HG03280 (cell line): Measurements from ENCODE around the gene NUMB.

ENCODE experiments used
- ATAC-seq: cut with Tn5 transposase; IDR thresholded peaks from one replicate; pipeline ENCODE4 v1.9.1; 2021; ENCODE audit warnings: mild to moderate bottlenecking, moderate library complexity; ENCODE audit not compliant: unreplicated experiment

NUMB gene

DNA sequence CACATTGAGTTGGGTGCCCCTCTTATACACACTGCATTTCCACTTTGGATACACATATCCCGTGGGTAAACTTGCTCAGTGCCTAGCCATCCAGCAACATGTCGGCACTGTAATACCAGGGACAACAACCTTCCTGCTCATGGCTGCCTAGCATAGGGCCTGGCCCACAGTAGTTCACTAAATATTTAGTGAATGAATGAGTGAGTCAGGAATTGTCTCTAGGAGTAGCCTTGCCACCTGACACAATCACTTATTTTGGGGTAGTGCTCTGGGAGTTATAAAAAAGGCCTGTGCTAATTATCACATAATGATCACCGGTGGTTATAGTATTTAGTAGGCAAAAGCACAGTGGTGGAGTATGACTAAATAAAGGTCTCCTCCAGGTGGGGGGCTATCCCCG is 8.5 kb upstream of the NUMB start:
- ATAC-seq: no peak

DNA sequence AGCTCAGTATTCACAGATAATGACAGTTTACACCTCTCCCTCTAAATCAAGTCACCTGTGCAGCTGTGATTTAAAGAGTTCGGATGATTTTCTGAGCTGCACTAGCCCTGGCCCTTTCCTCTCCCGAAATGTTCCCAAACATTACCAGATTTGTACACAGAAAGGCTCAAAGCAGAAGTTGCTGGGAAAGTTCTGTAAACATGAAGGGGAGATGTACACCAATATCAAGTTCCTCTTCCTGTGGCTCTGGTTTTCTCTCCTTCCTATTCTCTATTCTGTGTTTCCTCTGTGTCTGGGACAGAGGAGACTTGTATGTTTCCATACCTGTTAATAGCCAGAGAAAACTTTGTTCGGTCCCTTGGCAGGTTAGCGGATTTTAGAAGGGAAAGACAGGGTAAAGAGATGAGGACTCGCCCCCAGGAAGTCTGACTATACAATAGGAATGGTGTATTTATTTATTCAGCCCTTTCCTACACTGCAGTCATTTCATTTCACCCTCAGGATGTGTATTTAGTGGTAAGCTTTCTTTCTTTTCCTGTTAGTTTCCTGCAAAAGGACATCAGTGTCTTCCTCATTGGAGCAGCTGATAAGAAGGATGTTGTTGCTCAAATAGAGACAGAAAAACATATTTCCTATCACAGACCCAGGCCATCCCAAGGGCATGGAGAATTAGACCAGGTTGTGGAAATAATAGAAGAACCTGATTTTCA is 7.6 kb upstream of the NUMB start:
- ATAC-seq: no peak

DNA sequence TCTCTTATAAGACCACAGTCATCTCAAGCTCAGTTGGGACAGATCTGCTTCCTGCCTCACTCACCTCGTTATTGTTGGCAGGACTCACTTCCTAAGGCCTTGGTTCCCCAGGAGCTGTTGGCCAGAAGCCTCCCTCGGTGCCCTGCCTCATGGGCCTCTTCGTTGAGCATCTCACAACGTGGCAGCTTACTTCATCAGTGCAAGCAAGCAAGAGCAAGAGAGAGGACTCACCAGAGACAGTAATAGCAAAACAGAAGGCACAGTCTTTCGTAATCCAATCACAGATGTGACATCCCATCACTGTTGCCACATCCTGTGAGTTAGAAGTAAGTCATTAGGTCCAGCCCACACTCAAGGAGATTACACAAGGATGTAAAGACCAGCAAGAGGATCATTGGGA is 5.1 kb upstream of the NUMB start:
- no peak for ATAC-seq

GRCh38 chr14:73462815-73463214 is 4.5 kb upstream of the NUMB start:
- ATAC-seq: no peak

- ATAC-seq: no peak
These were observed 3.8 kb upstream of the NUMB start for GRCh38 chr14:73462048-73462715.

- ATAC-seq: no peak
These were observed 3.2 kb upstream of the NUMB start for GRCh38 chr14:73461478-73462047.

DNA sequence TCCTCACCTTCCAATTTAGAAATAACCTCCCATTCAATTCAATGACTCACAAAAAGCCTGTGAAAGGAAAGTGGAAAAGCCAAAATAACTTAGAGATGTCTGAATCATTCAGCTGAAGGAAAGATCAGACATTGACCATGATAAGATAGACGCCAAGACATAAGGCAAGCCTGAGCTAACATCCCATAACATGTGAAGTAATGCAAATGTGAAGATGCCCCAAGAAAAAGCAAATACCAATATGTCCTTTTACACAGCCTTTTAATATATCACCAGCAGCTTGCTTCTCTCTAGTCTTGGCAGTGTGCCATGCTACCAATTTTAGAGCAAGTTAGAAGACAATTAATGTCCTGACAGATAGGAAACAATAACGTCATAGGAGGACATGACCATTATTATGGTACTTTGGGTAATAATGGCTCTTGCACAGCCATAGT is 2.4 kb upstream of the NUMB start:
- ATAC-seq: no peak

- no peak for ATAC-seq
These were observed 1.6 kb upstream of the NUMB start for GRCh38 chr14:73459959-73460358.

GRCh38 chr14:73457924-73458182 is 493 bp downstream of the NUMB start:
- ATAC-seq: no peak

DNA sequence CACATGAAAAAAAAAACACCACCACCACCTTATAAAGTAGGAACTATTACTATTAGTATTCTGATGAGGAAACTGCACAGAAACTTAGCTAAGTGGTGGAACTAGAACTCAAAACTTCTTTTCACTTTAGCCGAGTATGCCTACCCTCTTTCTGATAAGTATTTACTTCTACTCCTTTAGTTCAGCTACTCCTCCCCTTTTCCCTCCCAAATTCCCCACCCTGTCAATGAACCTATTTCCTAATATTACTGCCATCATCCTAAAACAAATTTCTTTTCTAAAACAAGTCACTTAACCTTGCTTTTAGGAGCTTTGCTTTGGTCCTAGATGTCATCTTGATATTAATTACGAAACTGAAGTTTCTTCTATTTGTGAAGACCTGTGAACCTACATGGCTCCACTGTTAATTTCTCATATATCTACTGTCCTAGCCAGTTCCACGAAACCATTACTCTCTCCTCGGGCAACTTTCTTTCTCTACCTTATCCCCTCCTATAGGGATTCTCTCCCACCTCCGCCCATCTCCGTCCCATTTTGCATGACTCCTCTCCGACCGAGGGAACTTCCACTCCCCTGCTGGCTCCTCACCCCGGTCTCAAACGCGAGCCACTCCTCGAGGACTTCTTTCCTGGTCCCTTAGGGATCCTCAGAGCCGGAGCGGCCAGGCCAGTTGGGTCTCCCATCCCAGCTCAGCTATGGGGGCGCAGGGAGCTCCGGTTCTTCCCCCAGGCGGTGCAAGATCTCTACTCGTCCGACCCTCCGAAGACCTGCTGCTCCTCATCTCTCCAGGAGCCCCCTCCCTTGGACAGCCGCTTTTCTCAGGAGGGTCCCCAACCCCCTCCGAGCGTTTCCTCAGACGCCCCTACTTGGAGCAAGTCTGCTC is 1.1 kb downstream of the NUMB start:
- ATAC-seq: no peak

DNA sequence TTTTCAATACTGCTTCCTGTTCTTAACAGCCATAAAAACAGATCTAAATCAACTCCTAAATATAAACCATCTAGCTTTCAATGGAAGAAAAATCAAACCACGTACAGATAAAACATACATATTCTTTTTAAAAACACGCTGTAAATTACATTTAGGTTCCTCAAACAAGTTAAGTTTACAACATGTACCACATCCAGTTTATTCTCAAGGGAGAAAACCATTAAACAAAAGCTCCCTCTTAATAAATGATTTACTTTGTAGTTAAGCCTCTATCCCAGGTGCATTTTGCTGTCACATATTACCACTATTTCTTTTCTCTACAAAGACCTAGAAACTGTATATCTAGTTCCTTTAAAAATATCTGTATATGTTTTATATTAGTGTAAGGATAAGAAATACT is 3.1 kb downstream of the NUMB start:
- ATAC-seq: no peak

GRCh38 chr14:73452341-73453186 is 5.8 kb downstream of the NUMB start:
- ATAC-seq: no peak

DNA sequence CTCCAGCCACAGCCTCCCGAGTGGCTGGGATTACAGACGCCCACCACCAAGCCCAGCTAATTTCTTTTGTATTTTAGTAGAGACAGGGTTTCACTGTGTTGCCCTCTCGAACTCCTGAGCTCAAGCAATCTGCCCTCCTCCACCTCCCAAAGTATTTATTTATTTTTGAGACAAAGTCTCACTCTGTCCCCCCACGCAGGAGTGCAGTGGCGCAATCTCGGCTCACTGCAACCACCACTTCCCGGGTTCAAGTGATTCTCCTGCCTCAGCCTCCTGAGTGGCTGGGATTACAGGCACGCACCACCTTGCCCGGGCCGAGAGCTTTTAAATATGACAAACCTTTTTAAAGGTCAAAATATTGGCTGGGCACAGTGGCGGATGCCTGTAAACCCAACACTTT is 14.6 kb downstream of the NUMB start:
- no peak for ATAC-seq

DNA sequence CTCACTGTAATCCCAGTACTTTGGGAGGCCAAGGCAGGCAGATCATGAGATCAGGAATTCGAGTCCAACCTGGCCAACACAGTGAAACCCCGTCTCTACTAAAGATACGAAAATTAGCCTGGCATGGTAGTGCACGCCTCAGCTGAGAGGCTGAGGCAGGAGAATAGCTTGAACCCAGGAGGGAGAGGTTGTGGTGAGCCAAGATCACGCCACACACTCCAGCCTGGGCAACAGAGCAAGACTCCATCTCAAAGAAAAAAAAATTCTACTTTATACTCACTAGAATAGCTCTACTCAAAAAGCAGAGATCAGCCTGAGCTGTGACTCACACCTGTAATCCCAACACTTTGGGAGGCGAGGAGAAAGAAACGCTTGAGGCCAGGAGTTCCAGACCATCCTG is 17.1 kb downstream of the NUMB start:
- ATAC-seq: no peak

GRCh38 chr14:73438993-73439392 is 19.4 kb downstream of the NUMB start:
- ATAC-seq: no peak

DNA sequence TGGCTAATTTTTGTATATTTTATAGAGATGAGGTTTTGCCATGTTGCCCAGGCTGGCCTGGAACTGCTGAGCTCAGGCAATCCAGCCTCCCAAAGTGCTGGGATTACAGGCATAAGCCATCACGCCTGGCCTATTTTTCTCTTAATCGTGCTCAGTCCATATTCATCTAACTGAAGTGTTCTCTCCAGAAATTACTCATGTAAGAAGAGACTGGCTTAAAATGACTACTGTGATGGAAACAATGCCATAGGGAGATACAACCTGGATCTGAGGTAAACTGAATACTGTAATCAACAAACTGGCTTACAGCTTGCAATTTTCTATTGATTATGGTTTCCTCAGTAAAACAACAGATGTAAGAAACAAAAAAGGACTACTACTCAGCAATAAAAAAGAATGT is 21.1 kb downstream of the NUMB start:
- no peak for ATAC-seq

- no peak for ATAC-seq
These were observed 26.2 kb downstream of the NUMB start for GRCh38 chr14:73432124-73432523.

GRCh38 chr14:73428353-73428824 is 30.0 kb downstream of the NUMB start:
- no peak for ATAC-seq

- no peak for ATAC-seq
These were observed 30.7 kb downstream of the NUMB start for GRCh38 chr14:73427516-73428264.

DNA sequence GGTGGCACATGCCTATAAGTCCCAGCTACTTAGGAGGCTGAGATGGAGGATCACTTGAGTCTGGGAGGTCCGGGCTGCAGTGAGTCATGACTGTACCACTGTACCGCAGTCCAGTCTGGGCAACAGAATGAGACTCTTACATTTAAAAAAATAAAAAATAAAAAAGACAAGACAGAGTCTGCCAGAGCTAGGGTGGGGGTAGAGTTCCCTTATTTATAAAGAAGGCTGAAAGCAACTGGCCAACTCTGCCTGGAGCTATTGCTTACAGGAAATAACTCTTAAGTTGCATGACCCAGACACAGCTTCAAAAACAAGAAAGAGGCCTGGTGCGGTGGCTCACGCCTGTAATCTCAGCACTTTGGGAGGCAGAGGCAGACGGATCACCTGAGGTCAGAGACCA is 31.5 kb downstream of the NUMB start:
- ATAC-seq: no peak
